Measurements from ENCODE around the gene SAA2.

The SAA2 gene

GRCh38 chr11:18261721-18262120 is 13.3 kb upstream of the SAA2 start:
- Histone ChIP-seq H3K4me1 (ENCODE audit: control insufficient read depth, insufficient read depth, low read length) (no peaks in the 10 kb centered on the region), H3K36me3 (ENCODE audit: control insufficient read depth in 2 of 2, insufficient read depth in 1 of 2, low read length in 2 of 2) (no peaks in the 10 kb centered on the region), H3K27ac (ENCODE audit: extremely low read depth, low read depth, low read length) (no peak overlapping the region), H3K9me3 (ENCODE audit: control insufficient read depth, insufficient read depth, low read depth, low read length) (no peaks in the 10 kb centered on the region), H3K4me3 (ENCODE audit: low read depth, low read length) (no peak overlapping the region)
- ChIA-PET CTCF (no interaction called here), POLR2A (no interaction called here)
- TF ChIP-seq ZNF335 (tag by site-specific recombination; conservative IDR thresholded peaks at IDR 0.05): no peak
- TF ChIP-seq ZSCAN30 (tag by site-specific recombination; IDR thresholded peaks at IDR 0.05): no peak

- H3K4me1 ChIP-seq (ENCODE audit: control insufficient read depth, insufficient read depth, low read length): no peaks in the 10 kb centered on the region
- CTCF ChIA-PET: interaction anchor here (0.7 to 1.4 kb wide), 2 partner anchors 16 to 465 kb away, joined by 3 read pairs; no protein-coding TSS in a partner anchor
- POLR2A ChIA-PET: no interaction called here
- no peaks in the 10 kb centered on the region for H3K36me3 ChIP-seq (ENCODE audit: control insufficient read depth in 2 of 2, insufficient read depth in 1 of 2, low read length in 2 of 2)
- H3K9me3 ChIP-seq (ENCODE audit: control insufficient read depth, insufficient read depth, low read depth, low read length): no peaks in the 10 kb centered on the region
- H3K27ac ChIP-seq (ENCODE audit: extremely low read depth, low read depth, low read length): no peak overlapping the region
- TF ChIP-seq ZNF670 (tag by site-specific recombination; IDR thresholded peaks at IDR 0.05; ENCODE audit: low read depth): no peak
- no peak for TF ChIP-seq ZNF292 (tag by site-specific recombination; IDR thresholded peaks at IDR 0.05; ENCODE audit: borderline replicate concordance, low read depth)
- TF ChIP-seq ZSCAN23 (tag by site-specific recombination; IDR thresholded peaks at IDR 0.05): no peak
- no peak for TF ChIP-seq SP2 (tag by site-specific recombination; IDR thresholded peaks at IDR 0.05)
- TF ChIP-seq SETDB1 (IDR thresholded peaks at IDR 0.05; ENCODE audit: insufficient read length, low read length): no peak
- no peak for TF ChIP-seq ZNF148 (tag by site-specific recombination; IDR thresholded peaks at IDR 0.05; ENCODE audit: borderline replicate concordance)
- TF ChIP-seq ZNF473 (tag by site-specific recombination; IDR thresholded peaks at IDR 0.05): no peak
- no peak for TF ChIP-seq ZNF155 (tag by site-specific recombination; IDR thresholded peaks at IDR 0.05)
- TF ChIP-seq ZNF621 (tag by site-specific recombination; IDR thresholded peaks at IDR 0.05): no peak
- TF ChIP-seq ZNF248 (tag by site-specific recombination; IDR thresholded peaks at IDR 0.05): no peak
- no peak for TF ChIP-seq ZNF561 (tag by site-specific recombination; IDR thresholded peaks at IDR 0.05; ENCODE audit: borderline replicate concordance)
- TF ChIP-seq GLI4 (tag by site-specific recombination; IDR thresholded peaks at IDR 0.05): no peak
- no peak overlapping the region for H3K4me3 ChIP-seq (ENCODE audit: low read depth, low read length)
Measured at GRCh38 chr11:18259259-18259658, 10.8 kb upstream of the SAA2 start.

DNA sequence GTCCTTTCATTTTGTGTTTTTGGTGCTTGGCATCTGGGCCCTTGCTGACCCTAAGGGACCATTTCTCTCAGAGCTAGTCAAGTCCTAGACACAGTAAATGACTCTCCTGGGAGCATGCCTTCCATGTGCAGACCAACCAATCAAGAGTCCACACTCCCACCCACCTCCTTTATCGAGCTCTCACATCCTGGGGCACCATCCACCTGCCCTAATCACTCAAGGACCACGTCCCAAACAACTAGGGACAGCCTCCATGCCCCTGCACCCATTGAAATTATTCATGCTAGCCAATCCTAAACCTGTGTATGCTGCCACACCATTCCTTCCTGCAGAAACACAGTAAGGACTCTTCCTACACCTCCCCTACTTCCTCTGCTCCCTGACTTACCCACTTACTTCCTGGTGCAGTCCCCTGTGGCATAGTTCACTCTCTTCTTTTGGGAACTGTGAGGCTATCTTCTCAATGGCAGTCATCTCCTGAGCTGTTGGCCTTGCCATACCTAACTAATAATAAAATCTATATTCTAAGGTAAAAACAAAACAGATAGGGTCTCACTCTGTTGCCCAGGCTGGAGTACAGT is 6.4 kb upstream of the SAA2 start:
- CTCF ChIA-PET: interaction anchor here (0.6 to 2.1 kb wide), 2 partner anchors 11 to 139 kb away, joined by 3 to 12 read pairs; no protein-coding TSS in a partner anchor
- Histone ChIP-seq H3K4me3 (ENCODE audit: low read depth, low read length) (no peak overlapping the region), H3K36me3 (ENCODE audit: control insufficient read depth in 2 of 2, insufficient read depth in 1 of 2, low read length in 2 of 2) (no peaks in the 10 kb centered on the region), H3K4me1 (ENCODE audit: control insufficient read depth, insufficient read depth, low read length) (no peaks in the 10 kb centered on the region), H3K9me3 (ENCODE audit: control insufficient read depth, insufficient read depth, low read depth, low read length) (no peaks in the 10 kb centered on the region), H3K27ac (ENCODE audit: extremely low read depth, low read depth, low read length) (no peak overlapping the region)
- POLR2A ChIA-PET: no interaction called here
- TF ChIP-seq ZSCAN18 (tag by site-specific recombination; IDR thresholded peaks at IDR 0.05): no peak
